ENCODE measurements around the gene KANSL1.

GRCh38 chr17:46135879-46136563, 57.2 kb downstream of the KANSL1 start:
- TF ChIP-seq CTCF (conservative IDR thresholded peaks at IDR 0.05 in 1 of 2, IDR thresholded peaks at IDR 0.05 in 1 of 2; ENCODE audit: extremely low read depth in 1 of 2, insufficient read depth in 1 of 2, low read depth in 1 of 2, low read length in 2 of 2) (no peak), EZH2 (IDR thresholded peaks at IDR 0.05; ENCODE audit: borderline replicate concordance, low read length) (no peak)
